ENCODE results near the gene PICK1.
A peak's percentile ranks its signal among the peaks of the same experiment; 100 is the strongest.

DNA sequence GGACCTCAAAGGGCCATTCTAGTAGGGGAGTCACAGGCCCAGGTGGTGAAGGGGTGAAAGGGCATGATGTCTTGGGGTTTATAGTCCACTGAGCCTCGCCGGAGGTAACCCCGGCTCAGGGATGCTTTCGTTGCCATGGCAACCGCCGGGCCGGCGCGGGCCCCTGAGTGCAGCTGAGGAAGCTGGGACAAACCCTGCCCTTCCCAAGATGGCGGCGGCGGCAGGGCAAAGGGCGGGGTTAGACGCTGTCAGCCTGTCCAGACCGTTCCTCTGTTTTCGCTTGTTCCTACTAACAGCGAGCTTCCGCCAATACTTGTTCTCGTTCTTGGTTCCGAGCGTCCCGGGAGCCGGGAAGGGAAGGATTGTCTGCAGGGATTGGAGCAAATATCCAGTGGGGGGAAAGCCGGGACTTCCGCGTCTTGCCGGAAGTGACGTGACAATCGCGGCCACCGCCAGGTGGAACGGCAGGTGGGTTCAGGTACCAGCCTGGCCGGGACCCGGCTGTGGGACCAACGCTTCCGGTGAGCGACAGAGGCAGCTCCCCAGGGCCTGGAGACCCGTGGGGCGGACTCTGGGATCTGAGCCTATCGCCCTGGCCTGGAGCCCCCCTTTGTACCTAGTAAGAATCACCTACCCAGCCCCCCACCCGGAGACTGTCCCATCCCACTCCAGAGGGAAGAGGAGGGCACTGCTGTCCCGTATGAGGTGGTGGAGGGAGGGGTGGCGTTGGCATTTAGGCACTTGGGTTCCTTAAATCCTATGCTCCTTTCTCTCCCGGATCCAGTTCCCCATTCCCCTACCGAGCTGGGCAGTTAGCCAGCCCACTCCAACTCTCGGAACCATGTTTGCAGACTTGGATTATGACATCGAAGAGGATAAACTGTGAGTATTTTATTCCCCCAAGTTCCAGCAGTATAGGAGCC lies at the start of gene PICK1:
- TF ChIP-seq CTCF (conservative IDR thresholded peaks at IDR 0.05 in 1 of 2, IDR thresholded peaks at IDR 0.05 in 1 of 2; ENCODE audit: extremely low read depth in 1 of 2, insufficient read depth in 1 of 2, low read depth in 1 of 2, low read length in 2 of 2) (peak in 1 of 2 donors; percentile 20), EZH2 (IDR thresholded peaks at IDR 0.05; ENCODE audit: borderline replicate concordance, low read length) (no peak)

Data from mammary epithelial cell (primary cell).